Hematopoietic multipotent progenitor cell treated with erythropoietin and hydrocortisone succinate and interleukin-3 and kit ligand, for 6 days (in vitro differentiated cells): ENCODE measurements around the gene AHCY.
"Not testable (repeated sequence)": the region's sequence is repeated elsewhere in the genome, so short reads cannot be mapped to it uniquely, and the experiment has no call there.

Experiments used
- DNase-seq: peaks from one replicate; pipeline ENCODE4 v3.0.0-alpha.2; 2015

AHCY gene

DNA sequence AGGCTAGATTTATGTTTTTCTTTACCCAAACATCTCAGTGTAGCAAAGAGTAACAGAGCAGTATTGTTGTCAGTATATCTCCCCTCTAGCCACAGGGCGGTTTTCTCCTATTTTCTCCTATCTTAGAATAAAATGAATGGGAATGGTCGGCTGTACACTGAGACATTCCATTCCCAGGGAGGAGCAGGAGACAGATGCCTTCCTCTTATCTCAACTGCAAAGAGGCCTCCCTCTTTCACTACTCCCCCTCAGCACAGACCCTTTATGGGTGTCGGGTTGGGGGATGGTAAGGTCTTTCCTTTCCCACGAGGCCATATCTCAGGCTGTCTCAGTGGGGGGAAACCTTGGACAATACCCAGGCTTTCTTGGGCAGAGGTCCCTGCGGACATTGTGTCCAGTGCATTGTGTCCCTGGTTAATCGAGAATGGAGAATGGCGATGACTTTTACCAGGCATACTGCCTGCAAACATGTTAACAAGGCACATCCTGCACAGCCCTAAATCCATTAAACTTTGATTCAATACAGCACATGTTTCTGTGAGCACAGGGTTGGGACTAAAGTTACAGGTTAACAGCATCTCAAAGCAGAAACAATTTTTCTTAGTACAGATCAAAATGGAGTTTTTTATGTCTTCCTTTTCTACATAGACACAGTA, 50.6 kb downstream of the AHCY start:
- DNase-seq, result not testable (repeated sequence)

DNA sequence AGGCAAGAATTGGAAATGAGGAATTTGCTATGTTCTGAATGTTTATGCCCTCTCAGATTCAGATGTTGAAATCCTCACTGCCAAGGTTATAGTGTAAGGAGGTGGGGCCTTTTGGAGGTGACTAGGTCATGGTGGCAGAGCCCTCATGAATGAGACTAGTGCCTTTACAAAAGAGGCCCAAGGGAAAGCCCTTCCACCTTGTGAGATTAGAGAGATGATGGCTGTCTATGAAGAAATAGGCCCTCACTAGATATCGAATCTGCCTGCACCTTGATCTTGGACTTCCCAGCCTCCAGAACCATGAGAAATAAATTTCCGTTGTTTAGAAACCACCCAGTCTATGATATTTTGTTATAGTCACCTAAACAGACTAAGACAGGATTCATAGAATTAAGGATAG, 51.5 kb downstream of the AHCY start:
- no peak for DNase-seq

DNA sequence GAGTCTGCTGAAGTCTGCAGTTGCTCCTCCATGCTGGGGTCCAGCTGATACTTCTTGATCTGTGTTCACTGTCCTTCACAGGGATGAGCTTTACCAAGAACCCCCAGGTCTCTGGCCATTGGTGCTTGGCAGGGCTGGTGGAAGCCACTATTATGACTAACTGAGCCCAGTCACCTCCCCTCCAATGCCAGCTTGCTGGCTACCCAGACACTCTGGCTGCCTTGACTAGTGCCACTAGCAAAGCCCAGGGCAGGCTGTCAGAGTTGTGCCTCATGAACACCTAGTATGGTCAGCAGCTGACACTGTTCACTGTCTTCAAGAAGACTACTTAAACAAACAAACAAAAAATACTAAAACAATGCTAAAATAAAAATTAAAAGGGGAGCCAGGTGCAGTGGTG, 53.1 kb downstream of the AHCY start:
- no peak for DNase-seq

DNA sequence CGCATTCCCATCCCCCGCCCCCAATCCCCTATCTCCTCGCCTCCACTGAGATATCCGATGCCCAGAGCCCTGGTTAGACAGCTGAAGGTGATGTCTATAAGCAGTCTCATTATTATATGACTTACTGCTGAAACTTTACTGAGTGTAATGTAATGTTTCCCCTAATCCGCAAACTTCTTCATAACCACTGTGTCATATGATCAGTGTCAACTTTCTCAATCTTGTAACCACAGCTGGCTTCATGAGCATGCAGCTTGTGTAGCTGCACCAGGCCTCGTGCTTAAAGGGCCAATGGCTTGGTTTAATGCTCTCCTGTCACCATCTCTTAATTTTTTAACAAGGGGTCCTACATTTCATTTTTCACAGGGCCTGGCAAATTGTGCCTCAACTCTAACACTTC, 53.9 kb downstream of the AHCY start:
- DNase-seq, result peak; percentile 83

DNA sequence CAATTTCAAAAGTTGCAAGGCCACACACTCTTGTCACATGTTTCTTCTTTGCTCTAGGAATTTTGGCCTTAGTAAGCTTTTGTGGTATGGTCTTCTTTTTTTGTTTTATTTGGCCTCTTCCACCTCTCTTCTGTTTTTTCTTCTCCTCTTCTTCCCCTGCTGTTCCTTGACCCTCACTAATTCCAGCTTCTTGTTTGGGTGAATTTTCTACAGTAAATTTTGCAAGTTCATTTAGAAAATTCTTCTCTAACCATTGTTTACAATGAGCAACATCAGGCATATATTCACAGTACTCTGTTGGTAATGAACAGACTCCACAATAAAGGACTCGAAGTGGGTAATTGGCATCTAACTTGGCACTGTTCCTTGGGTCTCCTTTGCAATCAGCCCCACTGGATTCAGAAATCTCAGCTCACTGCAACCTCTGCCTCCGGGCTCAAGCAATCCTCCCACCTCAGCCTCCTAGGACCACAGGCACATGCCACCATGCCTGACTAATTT, 57.0 kb downstream of the AHCY start:
- DNase-seq, result no peak

DNA sequence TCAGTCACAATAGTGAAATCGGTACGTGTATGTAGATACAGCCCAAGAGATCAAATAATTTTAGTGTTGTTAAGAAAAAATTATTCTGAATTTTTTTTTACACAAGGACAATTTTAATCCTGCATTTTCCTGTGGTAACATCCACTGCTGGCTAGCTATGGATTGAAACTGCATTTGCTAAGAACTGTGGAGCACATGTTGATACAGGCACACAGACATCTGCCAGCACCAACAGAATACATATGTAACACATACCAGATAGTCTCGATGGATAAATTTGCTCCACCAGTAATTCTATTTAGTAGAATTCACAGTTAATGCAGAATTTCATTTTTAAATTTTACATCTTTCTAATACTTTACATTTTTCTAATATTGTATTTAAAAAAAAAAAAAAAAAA, 59.8 kb downstream of the AHCY start:
- DNase-seq, result no peak

DNA sequence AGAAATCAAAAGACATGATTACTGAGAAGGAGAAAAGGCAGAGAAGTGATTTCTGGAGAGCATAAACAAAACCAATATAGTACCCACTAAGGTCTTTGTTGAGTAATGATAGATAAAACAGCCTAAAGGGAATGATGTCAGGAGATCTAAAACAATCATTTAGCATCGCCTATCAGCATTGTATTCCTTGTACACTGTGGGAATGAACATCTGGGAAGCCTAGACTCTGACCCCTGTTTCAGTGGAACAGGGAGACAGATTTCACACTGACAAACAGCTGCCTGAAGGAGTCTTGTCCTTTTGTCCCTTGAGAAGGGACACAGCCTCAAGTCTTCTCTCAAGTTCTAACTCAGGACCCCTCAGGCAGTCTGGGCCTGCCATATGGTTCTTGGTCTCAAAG, 60.3 kb downstream of the AHCY start:
- no peak for DNase-seq

DNA sequence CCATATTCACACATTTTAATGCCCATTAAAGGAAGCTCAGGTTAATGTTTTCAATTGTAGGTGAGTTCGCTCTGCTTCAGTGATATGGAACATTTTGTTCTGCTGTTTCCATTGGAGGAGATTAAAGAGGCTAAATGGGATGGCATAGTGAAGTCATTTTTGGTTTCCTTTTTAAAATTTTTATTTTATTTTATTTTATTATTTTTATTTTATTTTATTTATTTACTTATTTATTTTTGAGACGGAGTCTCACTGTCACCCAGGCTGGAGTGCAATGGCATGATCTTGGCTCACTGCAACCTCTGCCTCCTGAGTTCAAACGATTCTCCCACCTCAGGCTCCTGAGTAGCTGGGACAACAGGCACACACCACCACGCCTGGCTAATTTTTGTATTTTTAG, 61.1 kb downstream of the AHCY start:
- not testable (repeated sequence) for DNase-seq

DNA sequence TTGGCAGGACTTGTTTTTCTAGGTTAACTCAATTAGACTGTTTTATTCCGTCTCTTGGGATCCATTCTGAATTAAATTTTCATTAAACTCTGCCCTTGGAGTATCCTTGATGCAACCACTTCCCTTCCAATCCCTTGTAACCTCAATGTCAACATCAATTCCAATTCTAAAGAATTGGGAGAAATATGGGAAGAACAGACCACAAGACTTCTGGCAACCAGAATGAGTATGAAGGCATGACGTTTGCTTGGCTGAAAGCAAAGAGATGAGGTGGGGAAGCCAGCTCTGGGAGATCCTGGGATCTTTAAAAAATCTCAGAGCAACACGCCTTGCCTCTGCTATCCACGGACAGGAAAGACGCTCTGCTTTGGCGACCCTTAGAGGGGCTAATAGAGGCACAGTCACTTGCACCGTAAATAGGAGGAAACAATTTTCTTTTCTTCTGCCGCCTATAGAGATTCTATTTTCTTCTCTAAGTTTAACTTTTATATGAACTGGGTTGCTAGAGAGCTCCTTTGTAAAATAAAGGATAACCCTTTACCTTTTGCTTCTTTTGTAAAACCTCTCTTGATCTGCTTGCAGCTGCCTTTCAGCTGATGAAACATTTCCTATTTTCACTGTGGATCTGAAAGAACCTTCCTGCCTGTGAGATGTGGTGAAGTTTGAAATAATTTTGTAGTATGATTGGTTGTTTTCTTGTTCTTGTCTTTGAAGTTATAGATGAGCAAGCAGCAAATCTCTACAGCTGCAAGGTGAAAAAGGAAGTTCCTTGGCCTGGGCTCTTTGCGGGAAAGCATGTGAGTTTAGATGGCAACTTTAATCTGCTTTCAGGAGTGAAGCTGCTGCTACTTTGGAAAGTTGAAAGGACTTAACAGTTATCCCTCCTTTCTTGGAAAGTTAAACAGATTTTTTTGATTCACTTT, 62.2 kb downstream of the AHCY start, which contains the start of gene ASIP:
TSS of gene ASIP (plus strand) at position 731 of the 923 bp plus-strand sequence. CDS start 18,952 bp downstream, outside the sequence.
- no peak for DNase-seq

DNA sequence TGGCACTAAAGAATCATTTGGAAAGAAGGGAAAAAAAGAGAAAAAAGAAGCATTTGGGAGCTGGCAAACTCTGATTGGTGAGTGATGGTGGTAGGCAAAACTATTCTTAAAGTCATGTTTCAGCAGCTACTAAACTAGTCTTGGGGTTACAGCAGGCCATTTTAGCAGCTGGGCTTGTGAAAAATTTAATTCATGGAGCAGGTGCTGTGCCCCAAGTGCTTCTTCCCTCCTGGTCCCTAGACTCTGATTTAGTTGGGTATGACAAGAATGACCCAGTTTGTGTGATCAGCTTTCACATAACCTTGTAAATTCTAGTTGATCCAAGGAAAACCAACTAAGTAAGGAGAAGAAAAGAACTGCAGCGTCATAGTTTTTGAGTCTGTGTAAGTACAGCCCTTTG, 63.0 kb downstream of the AHCY start:
- no peak for DNase-seq

DNA sequence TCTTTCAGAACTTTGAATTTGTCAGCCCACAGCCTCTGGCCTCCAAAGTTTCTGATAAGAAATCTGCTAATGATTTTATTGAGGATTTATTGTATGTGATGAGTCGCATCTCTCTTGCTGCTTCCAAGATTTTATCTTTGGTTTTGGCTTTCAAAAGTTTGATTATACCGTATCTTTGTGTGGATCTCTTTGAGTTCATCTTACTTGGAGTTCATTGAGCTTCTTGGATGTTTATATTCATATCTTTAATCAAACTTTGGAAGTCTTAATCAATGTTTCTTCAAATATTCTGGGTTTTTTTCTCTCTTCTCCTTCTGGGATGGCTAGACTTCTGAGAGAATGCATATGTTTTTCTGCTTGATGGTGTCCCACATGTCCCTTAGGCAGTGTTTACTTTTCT, 65.2 kb downstream of the AHCY start:
- no peak for DNase-seq

DNA sequence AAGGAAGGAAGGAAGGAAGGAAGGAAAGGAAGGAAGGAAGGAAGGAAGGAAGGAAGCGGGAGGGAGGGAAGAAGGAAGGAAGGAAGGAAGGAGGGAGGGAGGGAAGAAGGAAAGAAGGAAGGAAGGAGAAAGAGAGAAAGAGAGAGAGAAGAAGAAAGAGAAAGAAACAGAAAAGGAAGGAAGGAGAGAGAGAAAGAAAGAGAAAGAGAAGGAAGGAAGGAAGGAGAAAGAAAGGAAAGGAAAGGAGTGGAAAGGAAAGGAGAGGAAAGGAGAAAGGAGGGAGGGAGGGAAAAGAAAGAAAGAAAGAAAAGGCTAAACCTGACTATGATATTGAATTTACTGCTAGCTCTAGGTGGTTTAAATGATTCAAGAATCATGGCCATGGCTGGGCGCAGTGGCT, 67.3 kb downstream of the AHCY start:
- no peak for DNase-seq

DNA sequence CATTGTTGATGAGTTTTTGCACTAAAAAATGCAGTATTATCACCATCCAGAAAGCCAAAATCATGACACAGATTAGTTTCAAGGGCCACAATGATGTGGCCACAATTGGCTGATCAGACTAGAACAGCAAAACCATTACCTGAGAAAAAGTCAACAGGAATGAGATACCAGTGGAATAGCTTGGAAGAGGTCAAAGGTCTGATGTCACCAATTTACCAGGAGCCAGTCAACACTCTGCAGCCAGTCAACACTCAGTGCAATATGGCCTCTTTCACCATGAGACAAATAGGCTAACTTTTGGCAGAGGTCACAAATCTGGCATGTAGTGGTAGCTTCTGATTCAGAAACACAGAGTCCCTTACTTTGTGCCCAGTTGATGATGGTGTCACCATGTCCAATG, 69.5 kb downstream of the AHCY start:
- no peak for DNase-seq

DNA sequence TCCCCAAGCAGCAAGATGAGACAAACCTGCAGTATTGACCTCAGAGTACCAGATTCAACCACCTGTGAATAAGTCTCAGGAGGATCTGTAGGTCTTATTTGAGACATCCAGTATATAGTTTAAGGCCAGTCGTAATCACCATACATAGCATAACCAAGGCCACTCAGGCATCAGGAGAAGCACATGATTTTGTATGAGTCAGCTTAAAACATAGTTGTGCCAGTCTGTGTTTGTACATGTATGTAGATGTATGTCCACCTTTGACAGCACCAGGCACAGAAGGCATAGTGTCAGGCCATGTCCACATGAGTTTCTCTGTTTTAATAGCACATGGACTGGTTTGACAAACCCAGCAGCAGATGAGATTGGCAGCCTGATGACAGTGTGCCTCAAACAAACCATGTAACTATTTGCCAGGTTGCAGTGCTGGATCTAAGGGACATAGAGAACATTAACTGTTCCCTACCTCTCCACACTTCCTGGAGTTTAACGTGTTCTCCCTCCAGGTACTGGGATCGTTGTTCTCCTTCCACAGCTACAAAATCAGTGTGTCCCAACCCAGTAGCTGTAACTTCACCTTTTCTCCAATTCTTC, 70.6 kb downstream of the AHCY start:
- no peak for DNase-seq

DNA sequence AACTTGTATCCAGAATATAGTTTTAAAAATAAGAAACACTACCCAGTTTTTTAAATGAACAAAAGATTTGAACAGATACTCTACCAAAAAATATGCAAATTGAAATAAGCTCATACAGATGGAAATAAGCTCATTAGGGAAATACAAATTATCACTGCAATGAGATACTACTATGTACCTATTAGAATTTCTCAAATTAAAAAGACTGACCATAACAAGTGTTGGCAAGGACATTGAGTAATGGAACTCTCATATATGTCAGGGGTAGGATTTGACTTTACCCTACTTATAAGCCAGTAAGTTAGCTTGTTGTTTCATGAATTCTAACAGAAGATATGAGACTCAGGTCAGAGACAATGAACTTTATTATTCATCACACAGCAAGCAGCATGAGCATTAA, 71.5 kb downstream of the AHCY start:
- no peak for DNase-seq
